GM19023 (cell line): ENCODE measurements around the gene DCTPP1.

Experiments used
- ATAC-seq: cut with Tn5 transposase; IDR thresholded peaks from one replicate; pipeline ENCODE4 v1.9.1; 2021; ENCODE audit warnings: mild to moderate bottlenecking, moderate library complexity; ENCODE audit not compliant: unreplicated experiment

Gene DCTPP1

GRCh38 chr16:30382111-30382881 lies 47.5 kb downstream of the DCTPP1 start, which contains the start of gene SEPTIN1:
SEPTIN1 (minus strand) TSS chr16:30382561; CDS start chr16:30382542, 19 bp downstream.
- ATAC-seq, result no peak

GRCh38 chr16:30381291-30382041 lies 48.4 kb downstream of the DCTPP1 start:
- ATAC-seq, result no peak

DNA sequence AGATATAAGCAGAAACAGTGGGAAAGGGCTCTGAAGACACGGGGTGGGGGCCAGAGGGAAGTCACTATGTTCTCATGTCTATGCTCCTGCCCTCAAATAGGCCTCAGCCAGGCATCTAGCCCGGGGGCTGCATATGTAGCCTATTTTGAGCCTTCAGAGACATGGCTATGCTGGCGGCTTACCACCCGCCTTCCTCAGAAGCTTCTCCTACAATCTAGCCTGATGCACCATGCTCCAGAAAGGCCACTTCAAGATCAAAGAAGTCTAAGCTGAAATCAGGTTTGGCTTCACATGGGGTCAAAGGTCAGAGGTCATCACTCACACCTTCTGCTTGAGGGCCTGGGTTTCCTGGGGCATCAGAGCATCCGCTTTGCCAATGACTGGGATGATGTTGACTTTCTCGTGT lies 49.0 kb downstream of the DCTPP1 start:
- no peak for ATAC-seq

DNA sequence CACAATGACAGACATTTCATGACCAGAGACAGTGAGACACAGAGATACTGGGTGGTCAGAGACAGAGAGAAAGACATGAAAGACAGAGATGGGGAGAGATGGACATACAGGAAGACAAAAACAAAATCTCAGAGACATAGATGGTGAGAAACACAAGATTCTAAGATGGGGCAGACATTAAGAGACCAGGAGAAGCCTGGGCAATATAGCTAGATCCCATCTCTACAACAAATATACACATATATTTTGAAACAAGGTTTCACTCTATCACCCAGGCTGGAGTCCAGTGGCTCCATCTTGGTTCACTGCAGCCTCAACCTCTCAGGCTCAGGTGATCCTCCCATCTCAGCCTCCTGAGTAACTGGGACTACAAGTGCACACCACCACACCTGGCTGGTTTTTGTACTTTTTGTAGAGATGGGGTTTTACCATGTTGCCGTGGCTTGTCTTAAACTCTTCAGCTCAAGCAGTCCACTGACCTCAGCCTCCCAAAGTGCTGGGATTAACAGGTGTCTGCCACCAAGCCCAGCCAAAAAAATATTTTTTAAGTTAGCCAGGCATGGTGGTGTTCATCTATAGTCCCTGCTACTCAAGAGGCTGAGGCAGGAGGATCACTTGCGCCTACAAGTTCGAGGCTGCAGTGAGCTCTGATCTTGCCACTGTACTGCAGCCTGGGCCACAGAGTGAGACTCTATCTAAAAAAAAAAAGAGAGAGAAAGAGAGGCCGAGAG lies 49.6 kb downstream of the DCTPP1 start:
- no peak for ATAC-seq

- no peak for ATAC-seq
These were observed 50.6 kb downstream of the DCTPP1 start for GRCh38 chr16:30379158-30379783.

DNA sequence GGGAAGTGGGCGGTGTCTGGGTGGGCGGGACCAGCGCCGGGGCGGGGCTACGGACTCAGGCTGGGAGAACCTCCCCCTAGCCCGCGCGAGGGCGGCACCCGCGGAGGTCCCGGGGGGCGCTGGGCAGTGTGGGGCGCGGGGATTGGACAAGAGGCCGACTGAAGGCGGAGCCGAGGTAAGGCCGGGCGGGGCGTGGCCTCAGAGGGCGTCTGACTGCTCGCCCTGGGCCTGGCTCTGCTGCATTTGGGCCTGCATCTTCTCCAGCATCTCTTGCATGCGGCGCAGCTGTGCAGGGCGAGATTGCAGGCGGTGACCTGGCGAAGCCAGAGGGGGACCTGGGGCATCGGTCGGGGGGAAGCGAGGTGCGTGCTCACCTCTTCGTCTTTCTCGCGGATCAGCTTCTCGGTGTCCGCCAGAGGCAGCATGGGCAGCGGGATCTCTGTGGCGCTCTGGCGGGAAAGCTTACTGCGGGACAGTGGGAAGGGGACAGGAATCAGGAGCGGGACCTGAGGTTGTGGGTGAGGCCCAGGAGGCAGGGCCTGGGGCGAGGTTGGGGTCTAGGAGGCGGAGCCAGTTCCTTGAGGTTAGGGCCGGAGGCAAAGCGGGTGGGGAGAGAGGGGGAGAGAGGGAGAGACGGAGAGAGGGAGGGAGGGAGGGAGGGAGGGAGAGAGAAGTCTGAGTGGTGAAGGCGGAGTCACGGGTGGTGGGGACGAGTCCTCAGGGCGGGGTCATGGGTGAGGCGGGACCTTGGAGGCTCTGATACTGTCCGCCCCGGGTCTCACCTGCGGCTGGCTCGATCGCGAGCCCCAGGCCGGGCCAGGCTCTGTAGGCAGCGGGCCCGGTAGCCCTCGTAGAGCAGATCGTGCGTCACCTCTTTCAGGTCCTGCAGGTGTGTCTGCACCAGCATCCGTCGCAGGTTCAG lies 51.3 kb downstream of the DCTPP1 start:
- ATAC-seq, result peak; percentile 82

DNA sequence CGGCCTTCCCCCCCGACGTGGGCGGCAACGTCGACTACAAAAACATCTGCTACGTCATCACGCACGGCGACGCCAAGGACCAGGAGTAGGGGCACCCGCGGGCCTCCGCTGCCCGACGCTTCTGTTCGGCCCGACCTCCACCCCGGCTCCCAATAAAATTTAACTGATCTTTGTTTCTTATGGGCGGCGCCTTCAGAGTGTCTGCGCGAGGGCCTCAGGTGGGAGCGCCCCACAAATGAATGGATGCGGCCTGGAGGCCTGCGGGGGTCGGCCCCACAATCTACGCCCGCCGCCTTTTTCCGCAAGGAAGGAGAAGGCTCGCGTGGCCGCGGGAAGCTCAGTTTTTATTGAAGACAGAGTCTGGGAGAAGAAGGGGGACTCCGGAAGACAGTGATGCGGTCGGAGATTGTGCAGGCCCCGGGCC lies 52.0 kb downstream of the DCTPP1 start:
- peak; percentile 43 for ATAC-seq

GRCh38 chr16:30377050-30377811 lies 52.6 kb downstream of the DCTPP1 start:
- no peak for ATAC-seq

DNA sequence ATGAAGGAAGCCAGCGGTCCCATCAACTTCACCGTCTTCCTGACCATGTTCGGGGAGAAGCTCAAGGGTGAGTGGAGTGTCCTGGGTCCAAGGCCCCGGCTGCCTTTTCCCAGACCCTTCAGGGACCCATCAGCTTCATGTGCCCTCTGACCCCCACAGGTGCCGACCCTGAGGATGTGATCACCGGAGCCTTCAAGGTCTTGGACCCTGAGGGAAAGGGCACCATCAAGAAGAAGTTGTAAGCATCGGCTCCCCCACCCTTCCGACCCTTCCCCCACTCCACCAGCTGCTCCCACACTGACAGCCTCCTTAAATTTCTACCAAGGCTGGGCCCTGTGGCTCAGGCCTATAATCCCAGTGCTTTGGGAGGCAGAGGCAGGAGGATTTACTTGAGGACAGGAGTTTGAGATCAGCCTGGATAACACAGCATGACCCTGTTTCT lies 53.3 kb downstream of the DCTPP1 start:
- ATAC-seq, result no peak

- no peak for ATAC-seq
These were observed 54.0 kb downstream of the DCTPP1 start for GRCh38 chr16:30375864-30376263.

DNA sequence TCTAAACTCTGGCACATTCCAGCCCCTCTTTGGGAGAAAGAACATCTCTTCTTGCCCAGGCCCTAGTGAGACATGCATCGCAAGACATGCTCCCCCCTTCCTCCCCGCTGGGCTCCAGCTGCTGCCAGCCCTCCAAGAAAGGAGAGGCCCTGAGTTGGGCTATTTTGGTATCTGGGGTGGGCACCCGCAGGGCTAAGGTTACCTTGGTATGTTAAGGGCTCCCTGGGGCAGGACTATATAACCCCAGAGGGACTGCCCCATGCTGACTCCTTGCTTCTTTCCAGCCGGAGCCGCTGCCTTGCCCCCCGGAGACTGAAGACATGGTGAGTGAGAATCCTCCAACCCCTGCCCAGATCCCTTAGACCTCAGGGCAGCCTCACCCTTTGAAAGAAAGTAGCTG lies 55.3 kb downstream of the DCTPP1 start, which contains the start of gene MYL11:
MYL11 (plus strand) TSS at position 265 of the 400 bp plus-strand sequence; CDS start at position 321, 56 bp downstream.
- no peak for ATAC-seq
